SK-N-MC (cell line): ENCODE measurements around the gene PRELID1.

Experiments
- EZH2 ChIP-seq: fragments of 200-600 bp; sonication (generic); IDR thresholded peaks from one replicate; pipeline ENCODE4 v1.6.1; 2017; ENCODE audit warnings: antibody characterized with exemption
- POLR2AphosphoS5 ChIP-seq: IDR thresholded peaks from 2 replicates; pipeline ENCODE4 v1.6.1; 2012; ENCODE audit warnings: mild to moderate bottlenecking, low read depth, low read length, borderline replicate concordance

DNA sequence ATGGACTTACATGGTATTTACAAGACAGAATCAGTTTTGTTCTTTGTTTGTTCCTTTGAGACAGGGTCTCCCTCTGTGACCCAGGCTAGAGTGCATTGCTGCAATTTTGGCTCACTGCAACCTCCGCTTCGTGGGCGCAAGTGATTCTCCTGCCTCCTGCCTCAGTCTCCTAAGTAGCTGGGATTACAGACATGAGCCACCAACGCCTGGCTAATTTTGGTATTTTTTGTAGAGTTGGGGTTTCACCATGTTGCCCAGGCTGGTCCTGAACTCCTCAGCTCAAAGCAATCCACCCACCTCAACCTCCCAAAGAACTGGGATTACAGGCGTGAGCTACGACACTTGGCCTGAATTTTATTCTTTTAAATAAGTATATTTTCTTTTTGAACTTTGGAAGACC is 27.7 kb upstream of the PRELID1 start:
- TF ChIP-seq EZH2, result no peak
- no peak for TF ChIP-seq POLR2AphosphoS5
